NCI-H2227 treated with DMSO at 0.1 percent for 48 hours (cell line): Measurements from ENCODE around the gene SLC38A2.

ENCODE experiments used
- DNase-seq: peaks from one replicate; lab custom pipeline; 2025; lab: John Stamatoyannopoulos, UW

The SLC38A2 gene

DNA sequence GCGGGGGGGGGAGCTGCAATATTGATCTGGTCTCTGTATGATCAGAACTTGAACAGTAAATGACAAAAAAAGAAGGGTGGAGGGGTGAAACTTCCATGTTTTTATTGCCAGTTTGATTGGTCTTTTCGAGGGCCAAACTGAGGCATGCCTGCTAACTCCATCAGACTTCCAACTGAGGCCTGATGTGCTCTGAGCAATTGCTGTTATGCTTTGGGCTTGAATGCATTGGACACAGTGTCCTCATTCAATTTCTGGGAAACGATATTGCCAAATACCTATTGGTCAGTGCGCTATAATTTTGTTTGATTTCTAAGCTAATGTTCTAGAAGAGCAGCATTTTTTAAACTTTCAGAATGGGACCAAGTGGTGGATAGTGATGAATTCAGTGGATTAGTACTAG lies 2.1 kb upstream of the SLC38A2 start:
- no peak for DNase-seq

DNA sequence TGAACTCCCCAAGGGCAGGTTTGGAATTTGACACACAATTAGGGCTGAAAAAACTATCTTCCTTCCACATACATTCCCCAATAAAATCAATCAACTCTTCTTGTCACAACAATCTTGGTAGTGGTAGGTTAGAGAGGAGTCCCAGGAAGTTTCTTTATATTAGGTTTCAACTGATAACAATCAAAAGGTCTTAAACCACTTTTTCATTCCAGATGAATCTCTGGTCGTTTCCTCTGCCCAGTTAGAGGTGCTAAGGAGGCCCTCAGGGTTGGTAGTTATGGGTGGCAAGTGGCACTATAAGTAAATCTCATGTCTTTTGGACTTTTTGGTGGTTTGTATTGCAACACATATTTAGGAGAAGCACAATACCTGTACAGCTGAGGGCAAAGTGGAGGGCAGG lies 1.7 kb upstream of the SLC38A2 start:
- no peak for DNase-seq

DNA sequence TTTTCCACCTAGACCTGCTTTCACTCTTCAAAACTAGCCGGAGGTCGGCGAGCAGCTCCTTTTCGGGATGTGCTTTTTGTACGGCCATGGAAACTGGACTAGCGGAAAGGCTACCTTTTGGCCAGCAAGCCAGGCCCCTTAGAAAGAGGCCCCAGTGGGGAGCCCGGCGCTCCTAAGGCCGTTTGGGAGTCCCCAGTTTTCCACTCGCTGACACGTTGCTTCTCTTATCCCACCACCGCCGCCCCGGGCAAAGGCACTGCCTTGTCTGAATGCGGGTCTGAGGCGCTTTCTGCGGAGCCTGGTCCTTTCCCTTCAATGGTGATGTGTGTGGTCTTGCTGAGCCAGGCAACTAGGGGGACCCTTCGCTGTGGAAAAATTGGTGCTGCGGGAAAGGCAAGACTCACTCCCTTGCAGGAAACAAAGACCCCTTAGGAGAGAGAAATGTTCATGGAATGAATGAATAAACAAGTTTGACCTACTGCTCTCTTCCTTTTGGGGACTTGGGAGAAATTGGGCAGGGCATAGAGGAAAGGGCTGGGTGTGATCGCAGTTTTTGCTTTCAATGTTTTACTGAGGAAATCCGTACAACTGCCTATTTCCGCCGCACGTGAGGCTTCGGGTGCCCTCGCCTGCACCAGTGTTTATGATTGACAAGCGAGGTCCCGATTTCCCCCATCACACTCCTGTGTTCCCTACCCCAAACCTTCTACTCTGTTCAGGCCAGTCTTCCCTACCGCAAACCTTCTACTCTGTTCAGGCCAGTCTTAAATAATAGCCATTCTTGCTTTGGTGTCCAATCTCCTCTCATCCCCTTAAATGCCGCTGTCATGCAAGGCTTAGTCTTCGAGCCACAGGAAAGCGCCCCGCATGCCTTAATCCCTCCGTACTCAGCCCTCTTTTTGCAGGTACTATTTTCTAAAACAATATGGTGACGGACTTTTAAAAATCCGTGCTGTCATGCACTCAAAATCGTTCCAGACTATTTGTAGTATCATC lies 1.0 kb upstream of the SLC38A2 start:
- peak; percentile 62 for DNase-seq

DNA sequence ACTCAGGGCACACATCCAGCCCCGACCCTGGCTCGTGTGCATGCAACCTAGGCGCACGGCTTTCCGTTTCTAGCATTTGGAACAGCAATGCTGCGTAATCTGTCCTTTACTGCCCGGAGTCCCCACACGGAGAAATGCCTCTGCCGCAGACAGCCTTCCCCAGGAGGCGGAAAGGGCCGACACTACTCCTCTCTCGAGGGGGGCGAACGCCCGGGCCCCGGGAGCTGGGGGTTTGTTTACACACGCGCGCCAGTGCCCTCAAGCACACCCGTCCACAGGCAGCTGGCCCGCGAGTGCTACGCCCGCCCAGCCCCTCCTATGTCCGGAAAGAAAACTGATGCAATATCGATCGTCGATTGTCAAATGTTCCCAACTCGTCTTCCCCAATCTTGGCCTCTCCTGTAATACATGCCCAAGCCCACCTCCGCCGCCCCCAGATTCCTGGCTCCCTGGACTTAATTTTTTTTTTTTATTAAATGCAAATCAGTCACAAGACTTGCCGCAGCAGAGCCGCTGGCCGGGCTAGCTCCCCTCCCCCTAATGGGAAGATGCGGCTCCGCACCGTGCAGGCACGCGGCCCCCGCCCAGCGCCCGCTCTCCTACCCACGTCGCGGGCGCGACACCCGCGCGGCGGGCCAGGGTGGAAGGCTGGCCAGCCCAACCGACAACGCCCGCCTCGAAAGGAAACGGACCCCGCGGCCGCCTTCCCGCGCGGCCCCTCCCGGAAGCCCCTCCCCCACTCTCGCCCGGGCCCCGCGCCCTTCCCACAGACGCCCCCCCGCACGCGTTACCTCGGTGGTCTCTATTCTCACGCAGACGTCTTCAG lies 642 bp downstream of the SLC38A2 start:
- no peak for DNase-seq

DNA sequence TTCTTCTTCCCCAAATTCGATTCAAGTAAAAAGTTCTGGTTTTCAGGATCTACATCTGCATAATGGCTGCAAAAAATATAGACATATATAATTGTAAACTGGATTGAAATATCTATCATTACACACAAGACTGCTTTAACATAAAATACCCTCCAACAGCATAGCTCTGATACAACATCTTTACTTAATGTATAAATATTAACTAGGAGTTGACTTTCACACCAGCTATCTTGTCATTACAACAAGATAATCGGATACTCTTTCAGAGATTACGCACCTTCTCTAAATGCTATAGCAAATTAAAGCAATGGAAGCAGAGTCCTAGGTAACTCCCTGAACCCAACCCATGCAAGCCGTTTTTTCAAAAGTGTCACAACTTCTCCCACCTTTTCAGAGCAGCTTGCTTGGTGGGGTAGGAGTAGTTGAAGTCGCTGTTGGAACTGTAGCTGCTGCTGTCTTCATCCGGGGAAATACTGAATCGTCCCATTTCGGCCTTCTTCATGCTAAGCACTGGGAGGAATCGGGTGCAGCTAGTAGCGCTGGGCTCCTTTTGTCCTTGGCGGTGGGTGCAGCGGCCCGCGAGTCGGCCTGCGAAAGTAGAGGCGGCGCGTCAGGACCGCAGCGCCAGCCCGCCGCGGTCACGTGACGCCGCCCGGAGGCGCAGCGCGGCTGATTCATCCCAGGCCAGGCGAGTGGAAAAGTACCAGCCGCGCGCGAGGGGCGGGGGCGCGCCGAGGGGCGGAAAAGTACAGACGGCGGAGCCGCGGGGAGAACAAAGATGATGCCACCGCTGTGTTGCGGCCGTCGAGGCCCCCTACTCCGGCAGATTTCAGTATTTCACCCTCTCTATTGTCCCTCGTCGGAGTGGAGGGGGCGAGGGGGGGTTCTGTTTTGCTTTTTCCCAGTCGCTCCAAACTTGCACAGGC lies 1.5 kb downstream of the SLC38A2 start:
- DNase-seq, result peak; percentile 75

DNA sequence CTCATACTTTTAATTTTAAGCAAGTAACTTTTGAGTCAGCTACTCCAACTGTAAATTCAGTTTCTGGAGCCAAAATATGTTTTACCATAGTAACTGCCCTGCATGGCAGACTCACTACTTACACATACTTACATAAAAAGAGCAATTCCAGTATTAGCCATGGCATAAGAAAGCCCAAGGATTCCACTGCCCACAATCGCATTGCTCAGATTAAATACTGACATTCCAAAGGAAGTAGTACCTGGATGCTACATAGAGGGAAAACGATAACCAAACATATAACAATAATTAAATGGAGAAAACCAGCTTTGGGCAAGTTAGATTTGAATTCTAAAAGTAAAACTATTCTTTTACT lies 2.2 kb downstream of the SLC38A2 start:
- no peak for DNase-seq

GRCh38 chr12:46369474-46370379 lies 2.8 kb downstream of the SLC38A2 start:
- no peak for DNase-seq

GRCh38 chr12:46369095-46369473 lies 3.5 kb downstream of the SLC38A2 start:
- no peak for DNase-seq

- DNase-seq, result no peak
These were observed 3.9 kb downstream of the SLC38A2 start for GRCh38 chr12:46368684-46369083.

DNA sequence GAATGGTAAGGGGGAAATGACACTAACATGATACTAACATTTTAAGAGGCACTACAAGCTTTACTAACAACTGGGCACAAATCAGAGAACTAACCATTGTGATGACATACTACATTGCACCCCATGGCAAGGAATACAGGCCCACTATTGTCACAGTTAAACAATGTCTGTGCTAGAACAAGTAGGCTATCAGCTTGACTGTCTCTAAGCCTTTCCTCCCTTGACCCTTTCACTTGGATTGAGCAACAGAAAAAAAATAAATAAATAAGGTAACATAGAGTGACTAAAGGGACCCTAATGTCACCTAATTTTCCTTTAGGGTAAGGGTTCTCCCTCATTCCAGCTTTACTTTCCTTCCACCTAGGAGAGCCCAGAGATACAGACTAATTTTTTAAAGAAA lies 4.4 kb downstream of the SLC38A2 start:
- DNase-seq, result no peak

DNA sequence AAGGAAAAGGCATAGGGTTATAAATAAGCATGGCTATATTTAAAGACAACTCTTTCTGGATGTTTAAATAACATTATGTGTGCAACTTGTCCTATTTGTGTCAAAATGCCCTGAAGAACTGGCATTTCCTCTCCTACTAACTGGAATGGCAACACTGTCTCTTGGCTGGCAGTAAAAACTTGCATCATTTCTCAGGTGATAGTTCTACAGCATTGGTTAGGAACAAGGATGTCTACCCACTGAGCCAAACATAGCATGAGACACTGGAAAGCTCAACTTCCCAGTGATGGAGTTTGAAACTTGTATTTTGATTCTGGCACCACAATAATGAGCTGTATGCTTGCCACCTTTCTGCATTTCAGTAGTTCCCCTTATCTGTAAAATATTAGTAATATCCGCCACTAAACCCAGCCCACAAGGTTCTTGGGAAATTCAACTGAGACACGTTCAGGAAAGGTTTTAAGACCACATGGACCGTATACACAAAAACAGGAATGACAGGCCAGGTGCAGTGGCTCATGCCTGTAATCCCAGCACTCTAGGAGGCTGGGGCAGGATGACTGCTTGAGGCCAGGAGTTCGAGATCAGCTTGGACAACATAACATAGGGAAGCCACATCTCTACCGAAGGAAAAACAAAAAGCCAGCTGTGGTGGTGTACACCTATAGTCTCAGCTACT lies 5.1 kb downstream of the SLC38A2 start:
- DNase-seq, result no peak

- DNase-seq, result no peak
These were observed 5.8 kb downstream of the SLC38A2 start for GRCh38 chr12:46366771-46367170.

GRCh38 chr12:46365951-46366379 lies 6.6 kb downstream of the SLC38A2 start:
- DNase-seq, result no peak

GRCh38 chr12:46364777-46365580 lies 7.6 kb downstream of the SLC38A2 start:
- DNase-seq, result no peak

DNA sequence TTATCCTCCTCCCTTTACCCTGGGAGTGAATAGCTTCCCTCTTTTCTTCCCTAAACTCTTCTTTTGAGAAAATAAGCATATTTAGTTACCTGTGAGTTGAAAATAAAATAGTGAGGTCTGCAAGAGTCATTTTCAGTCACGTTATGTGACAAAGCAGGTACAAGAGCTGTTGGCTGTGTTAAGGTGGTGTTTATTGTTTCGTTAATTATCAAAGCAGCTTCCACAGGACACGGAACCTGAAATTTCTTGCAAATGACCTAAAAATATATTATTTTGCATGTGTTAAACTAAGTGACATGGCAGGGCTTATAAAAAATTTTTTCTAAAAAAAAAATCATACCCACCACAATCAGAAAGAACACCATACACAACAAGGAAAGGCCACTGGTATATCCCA lies 8.3 kb downstream of the SLC38A2 start:
- DNase-seq, result no peak

- DNase-seq, result no peak
These were observed 8.8 kb downstream of the SLC38A2 start for GRCh38 chr12:46363582-46364299.

DNA sequence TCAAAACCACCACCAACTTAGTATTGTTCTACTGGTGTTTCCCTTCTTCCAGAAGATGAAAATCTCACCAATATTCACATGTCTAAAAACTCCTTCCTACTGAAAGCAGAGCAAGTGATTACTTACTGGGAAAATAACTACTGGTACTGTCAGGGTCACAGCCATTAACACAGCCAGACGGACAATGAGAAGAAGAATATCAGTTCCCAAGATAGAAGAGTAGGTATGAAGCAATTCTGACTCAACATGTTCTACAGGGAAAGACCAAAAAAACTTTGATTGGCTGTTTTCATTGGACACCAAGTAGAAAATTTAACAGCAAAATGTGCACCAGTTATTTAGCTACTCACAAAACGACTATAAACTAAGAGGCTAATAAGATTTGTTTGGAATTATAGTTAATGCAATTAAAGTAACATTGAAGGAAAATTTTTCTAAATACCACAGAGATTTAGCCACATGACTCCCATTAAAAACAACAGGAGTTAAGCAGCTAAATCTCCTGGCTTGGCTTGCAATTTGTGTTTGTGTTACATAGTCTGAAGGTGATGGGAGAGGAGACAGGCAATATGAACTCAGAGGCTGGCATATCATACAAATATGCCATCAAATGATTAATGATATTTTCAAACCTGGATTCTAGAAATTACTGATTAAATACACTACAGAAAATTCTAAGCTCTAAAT lies 9.5 kb downstream of the SLC38A2 start:
- no peak for DNase-seq

- no peak for DNase-seq
These were observed 10.9 kb downstream of the SLC38A2 start for GRCh38 chr12:46361667-46362034.
